ENCODE measurements around the gene ERBB4. TPM values are rescaled to one million over a fixed set of nuclear protein-coding genes. Genes with fewer than 3 reads are reported as not detected.

The ERBB4 gene
- total and polyA plus RNA-seq, 3 experiments from 2014 or later, result not detected

- H3K36me3 ChIP-seq (ENCODE audit: insufficient read depth, low read length), result no peaks in the 10 kb centered on the region
- POLR2A ChIA-PET, result no interaction called here
- H3K9me3 Mint-ChIP-seq, result peaks cover 0 to 7% (median 3%) of the 10 kb centered on the region in 5 donors
- no peak overlapping the region for H3K27ac Mint-ChIP-seq
- H3K27ac ChIP-seq (ENCODE audit: low read depth, low read length), result no peak overlapping the region
- H3K4me3 ChIP-seq (ENCODE audit: low read length), result no peak overlapping the region
- no peaks in the 10 kb centered on the region for H3K9me3 ChIP-seq (ENCODE audit: low read length)
- H3K4me3 Mint-ChIP-seq, result no peak overlapping the region
- H3K4me1 ChIP-seq (ENCODE audit: insufficient read depth, low read length), result no peaks in the 10 kb centered on the region
- no peaks in the 10 kb centered on the region for H3K36me3 Mint-ChIP-seq
- H3K27me3 ChIP-seq (ENCODE audit: insufficient read depth, low read length, poor library complexity, severe bottlenecking), result no peaks in the 10 kb centered on the region
- CTCF ChIA-PET, result no interaction called here
- DNase-seq, result no peak
- H3K4me1 Mint-ChIP-seq, result no peaks in the 10 kb centered on the region
- H3K27me3 Mint-ChIP-seq, result no peaks in the 10 kb centered on the region
These were observed 776.1 kb downstream of the ERBB4 start for GRCh38 chr2:211762479-211762878.

DNA sequence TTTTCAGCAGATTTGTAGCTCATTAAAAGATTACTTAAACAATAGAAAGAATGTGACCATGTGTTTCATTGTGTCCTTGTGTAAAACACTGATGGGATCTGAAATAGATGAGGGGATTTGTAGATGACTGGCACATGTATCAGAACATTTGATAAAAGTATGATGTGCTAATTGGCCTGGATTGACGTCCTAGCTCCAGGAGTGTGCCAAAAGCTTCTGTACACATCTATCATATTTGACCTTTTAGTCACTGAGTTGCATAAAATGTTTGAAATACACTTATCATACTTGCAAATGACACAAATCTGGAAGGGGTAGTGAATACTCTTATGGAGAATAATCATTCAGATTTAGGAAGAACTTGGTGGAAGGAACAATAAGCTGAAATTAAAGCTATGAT, 778.5 kb downstream of the ERBB4 start:
- Histone ChIP-seq H3K27ac (ENCODE audit: low read depth, low read length) (no peak overlapping the region), H3K36me3 (ENCODE audit: insufficient read depth, low read length) (no peaks in the 10 kb centered on the region), H3K9me3 (ENCODE audit: low read length) (no peaks in the 10 kb centered on the region), H3K27me3 (ENCODE audit: insufficient read depth, low read length, poor library complexity, severe bottlenecking) (no peaks in the 10 kb centered on the region), H3K4me1 (ENCODE audit: insufficient read depth, low read length) (no peaks in the 10 kb centered on the region), H3K4me3 (ENCODE audit: low read length) (no peak overlapping the region)
- ChIA-PET POLR2A (no interaction called here), CTCF (no interaction called here)
- Mint-ChIP-seq H3K4me1 (no peaks in the 10 kb centered on the region), H3K36me3 (no peaks in the 10 kb centered on the region), H3K27me3 (no peaks in the 10 kb centered on the region), H3K9me3 (peaks cover 0 to 5% (median 0%) of the 10 kb centered on the region in 5 donors), H3K27ac (no peak overlapping the region), H3K4me3 (no peak overlapping the region)
- DNase-seq, result no peak

GRCh38 chr2:211756266-211756665, 782.3 kb downstream of the ERBB4 start:
- ChIA-PET CTCF (interaction anchor here (1.0 kb wide), 1 partner anchor 10 kb away, joined by 3 read pairs; no protein-coding TSS in a partner anchor), POLR2A (no interaction called here)
- H3K9me3 Mint-ChIP-seq, result peaks cover 0 to 8% (median 0%) of the 10 kb centered on the region in 5 donors

GRCh38 chr2:211755187-211755586, 783.4 kb downstream of the ERBB4 start:
- ChIA-PET CTCF (no interaction called here), POLR2A (no interaction called here)
- no peak overlapping the region for H3K4me3 Mint-ChIP-seq
- H3K36me3 Mint-ChIP-seq, result no peaks in the 10 kb centered on the region
- Histone ChIP-seq H3K27me3 (ENCODE audit: insufficient read depth, low read length, poor library complexity, severe bottlenecking) (no peaks in the 10 kb centered on the region), H3K27ac (ENCODE audit: low read depth, low read length) (no peak overlapping the region), H3K4me3 (ENCODE audit: low read length) (no peak overlapping the region), H3K36me3 (ENCODE audit: insufficient read depth, low read length) (no peaks in the 10 kb centered on the region), H3K9me3 (ENCODE audit: low read length) (no peaks in the 10 kb centered on the region), H3K4me1 (ENCODE audit: insufficient read depth, low read length) (no peaks in the 10 kb centered on the region)
- H3K27ac Mint-ChIP-seq, result no peak overlapping the region
- H3K9me3 Mint-ChIP-seq, result peaks cover 0 to 8% (median 0%) of the 10 kb centered on the region in 5 donors
- no peak for DNase-seq
- no peaks in the 10 kb centered on the region for H3K27me3 Mint-ChIP-seq
- H3K4me1 Mint-ChIP-seq, result no peaks in the 10 kb centered on the region

More at GRCh38 chr2:211756266-211756665, 782.3 kb downstream of the ERBB4 start:
- Histone ChIP-seq H3K27me3 (ENCODE audit: insufficient read depth, low read length, poor library complexity, severe bottlenecking) (no peaks in the 10 kb centered on the region), H3K9me3 (ENCODE audit: low read length) (no peaks in the 10 kb centered on the region), H3K36me3 (ENCODE audit: insufficient read depth, low read length) (no peaks in the 10 kb centered on the region), H3K4me3 (ENCODE audit: low read length) (no peak overlapping the region), H3K27ac (ENCODE audit: low read depth, low read length) (no peak overlapping the region), H3K4me1 (ENCODE audit: insufficient read depth, low read length) (no peaks in the 10 kb centered on the region)
- no peaks in the 10 kb centered on the region for H3K4me1 Mint-ChIP-seq
- no peak overlapping the region for H3K4me3 Mint-ChIP-seq
- H3K27ac Mint-ChIP-seq, result no peak overlapping the region
- DNase-seq, result no peak
- no peaks in the 10 kb centered on the region for H3K27me3 Mint-ChIP-seq
- no peaks in the 10 kb centered on the region for H3K36me3 Mint-ChIP-seq

GRCh38 chr2:211751848-211752247, 786.8 kb downstream of the ERBB4 start:
- no peak for DNase-seq
- Mint-ChIP-seq H3K4me3 (no peak overlapping the region), H3K36me3 (no peaks in the 10 kb centered on the region), H3K9me3 (peaks cover 0 to 10% (median 3%) of the 10 kb centered on the region in 5 donors), H3K27me3 (no peaks in the 10 kb centered on the region), H3K4me1 (no peaks in the 10 kb centered on the region), H3K27ac (no peak overlapping the region)
- Histone ChIP-seq H3K4me3 (ENCODE audit: low read length) (no peak overlapping the region), H3K27ac (ENCODE audit: low read depth, low read length) (no peak overlapping the region), H3K27me3 (ENCODE audit: insufficient read depth, low read length, poor library complexity, severe bottlenecking) (no peaks in the 10 kb centered on the region), H3K4me1 (ENCODE audit: insufficient read depth, low read length) (no peaks in the 10 kb centered on the region), H3K36me3 (ENCODE audit: insufficient read depth, low read length) (no peaks in the 10 kb centered on the region), H3K9me3 (ENCODE audit: low read length) (no peaks in the 10 kb centered on the region)
- ChIA-PET CTCF (no interaction called here), POLR2A (no interaction called here)

- Mint-ChIP-seq H3K27ac (no peak overlapping the region), H3K36me3 (no peaks in the 10 kb centered on the region), H3K4me3 (no peak overlapping the region), H3K9me3 (peaks cover 0 to 10% (median 3%) of the 10 kb centered on the region in 5 donors), H3K27me3 (no peaks in the 10 kb centered on the region), H3K4me1 (no peaks in the 10 kb centered on the region)
- H3K36me3 ChIP-seq (ENCODE audit: insufficient read depth, low read length), result no peaks in the 10 kb centered on the region
- no peaks in the 10 kb centered on the region for H3K27me3 ChIP-seq (ENCODE audit: insufficient read depth, low read length, poor library complexity, severe bottlenecking)
- ChIA-PET CTCF (no interaction called here), POLR2A (no interaction called here)
- no peaks in the 10 kb centered on the region for H3K9me3 ChIP-seq (ENCODE audit: low read length)
- no peak overlapping the region for H3K4me3 ChIP-seq (ENCODE audit: low read length)
- H3K27ac ChIP-seq (ENCODE audit: low read depth, low read length), result no peak overlapping the region
- no peak for DNase-seq
- no peaks in the 10 kb centered on the region for H3K4me1 ChIP-seq (ENCODE audit: insufficient read depth, low read length)
These were observed 790.3 kb downstream of the ERBB4 start for GRCh38 chr2:211748339-211748738.

GRCh38 chr2:211745295-211746097, 793.1 kb downstream of the ERBB4 start:
- no peak overlapping the region for H3K4me3 ChIP-seq (ENCODE audit: low read length)
- no peaks in the 10 kb centered on the region for H3K27me3 Mint-ChIP-seq
- H3K4me1 ChIP-seq (ENCODE audit: insufficient read depth, low read length), result no peaks in the 10 kb centered on the region
- peaks cover 0 to 5% (median 0%) of the 10 kb centered on the region in 5 donors for H3K9me3 Mint-ChIP-seq
- no peaks in the 10 kb centered on the region for H3K27me3 ChIP-seq (ENCODE audit: insufficient read depth, low read length, poor library complexity, severe bottlenecking)
- no peaks in the 10 kb centered on the region for H3K9me3 ChIP-seq (ENCODE audit: low read length)
- ChIA-PET POLR2A (no interaction called here), CTCF (interaction anchor here (1.0 kb wide), 1 partner anchor 11 kb away, joined by 3 read pairs; no protein-coding TSS in a partner anchor)
- H3K36me3 Mint-ChIP-seq, result no peaks in the 10 kb centered on the region
- H3K27ac ChIP-seq (ENCODE audit: low read depth, low read length), result no peak overlapping the region
- DNase-seq, result no peak
- no peaks in the 10 kb centered on the region for H3K4me1 Mint-ChIP-seq
- no peak overlapping the region for H3K4me3 Mint-ChIP-seq
- no peaks in the 10 kb centered on the region for H3K36me3 ChIP-seq (ENCODE audit: insufficient read depth, low read length)
- no peak overlapping the region for H3K27ac Mint-ChIP-seq

DNA sequence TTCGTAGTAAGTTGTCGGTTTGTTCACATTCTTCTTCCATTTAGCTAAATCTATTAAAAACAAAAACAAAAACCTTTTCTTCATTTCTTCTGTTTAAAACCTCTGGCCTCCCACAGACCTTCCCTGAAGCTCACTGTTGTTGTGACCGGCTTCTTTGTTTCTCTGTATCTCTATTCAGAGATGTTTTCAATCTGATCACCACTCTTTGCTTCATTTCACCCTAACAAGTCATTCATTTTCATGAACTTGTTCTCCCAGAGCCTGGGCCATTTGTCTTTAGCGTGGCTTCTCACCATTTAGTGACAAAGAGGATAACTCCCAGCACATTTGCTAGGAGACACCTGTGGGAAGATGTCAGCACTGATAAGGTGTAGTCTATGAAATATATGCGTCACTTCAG, 794.2 kb downstream of the ERBB4 start:
- H3K36me3 Mint-ChIP-seq, result no peaks in the 10 kb centered on the region
- Histone ChIP-seq H3K4me1 (ENCODE audit: insufficient read depth, low read length) (no peaks in the 10 kb centered on the region), H3K4me3 (ENCODE audit: low read length) (no peak overlapping the region), H3K36me3 (ENCODE audit: insufficient read depth, low read length) (no peaks in the 10 kb centered on the region), H3K9me3 (ENCODE audit: low read length) (no peaks in the 10 kb centered on the region), H3K27ac (ENCODE audit: low read depth, low read length) (no peak overlapping the region), H3K27me3 (ENCODE audit: insufficient read depth, low read length, poor library complexity, severe bottlenecking) (no peaks in the 10 kb centered on the region)
- no peaks in the 10 kb centered on the region for H3K27me3 Mint-ChIP-seq
- CTCF ChIA-PET, result no interaction called here
- no peaks in the 10 kb centered on the region for H3K4me1 Mint-ChIP-seq
- DNase-seq, result no peak
- no peak overlapping the region for H3K27ac Mint-ChIP-seq
- peaks cover 0 to 5% (median 0%) of the 10 kb centered on the region in 5 donors for H3K9me3 Mint-ChIP-seq
- POLR2A ChIA-PET, result no interaction called here
- H3K4me3 Mint-ChIP-seq, result no peak overlapping the region

Measured in CD8-positive, alpha-beta memory T cell (primary cell).